SK-N-SH (cell line): ENCODE measurements around the gene EEF1E1. TPM values are rescaled to one million over a fixed set of nuclear protein-coding genes. Genes with fewer than 3 reads are reported as not detected.

ENCODE experiments used
- CTCF ChIA-PET: fragments of 300-600, 350-600 bp; formaldehyde crosslinking; extraction: SDS; loops from one replicate; lab custom pipeline; 2021; lab: Yijun Ruan, JAX
- POLR2A ChIA-PET: fragments of 350-600 bp; sonication (Branson Sonifier 250); formaldehyde crosslinking; extraction: SDS; loops from one replicate; lab custom pipeline; 2020; ENCODE audit warnings: antibody characterized with exemption, inconsistent platforms; lab: Yijun Ruan, JAX
- DNase-seq: peaks from one replicate; pipeline ENCODE4 v3.0.0; 2012
- H2AFZ ChIP-seq: fragments of 200-600 bp; sonication (generic); 2 replicates; pipeline ENCODE4 v1.8.1; 2016; ENCODE audit warnings: antibody characterized with exemption, mild to moderate bottlenecking, low read depth
- H3F3A ChIP-seq: fragments of 200-600 bp; sonication (generic); replicated peaks from 2 replicates; pipeline ENCODE3; 2016; ENCODE audit warnings: antibody characterized with exemption, mild to moderate bottlenecking; ENCODE audit not compliant: insufficient read depth
- H3K27ac ChIP-seq, 2 experiments: fragments of 200-500 bp in 1 of 2; fragments of 200-600 bp in 1 of 2; sonication (Bioruptor generic) in 1 of 2; sonication (generic), shearing (Covaris generic) in 1 of 2; 2 replicates each; pipeline versions ENCODE4 v1.5.1 to v1.6.1; 2014 to 2016; ENCODE audit warnings: low read depth in 2 of 2, inconsistent platforms in 1 of 2, low read length in 1 of 2, mild to moderate bottlenecking in 1 of 2, mixed read lengths in 1 of 2
- H3K27me3 ChIP-seq: fragments of 200-600 bp; sonication (generic), shearing (Covaris generic); 2 replicates; pipeline ENCODE4 v1.6.1; 2016; ENCODE audit warnings: mixed run types; ENCODE audit not compliant: insufficient read depth
- H3K36me3 ChIP-seq, 2 experiments: fragments of 200-500 bp in 1 of 2; fragments of 200-600 bp in 1 of 2; sonication (Bioruptor generic) in 1 of 2; sonication (generic) in 1 of 2; replicated peaks in 1 of 2; 2 replicates each; pipeline versions ENCODE3 to v1.5.1; 2014 to 2016; ENCODE audit warnings: low read length in 1 of 2, mild to moderate bottlenecking in 1 of 2; ENCODE audit not compliant: insufficient read depth in 2 of 2, control insufficient read depth in 1 of 2
- H3K4me1 ChIP-seq, 2 experiments: fragments of 200-500 bp in 1 of 2; fragments of 200-600 bp in 1 of 2; sonication (Bioruptor generic) in 1 of 2; sonication (generic), shearing (Covaris generic) in 1 of 2; 2 replicates each; pipeline versions ENCODE4 v1.5.1 to v1.6.1; 2014 to 2016; ENCODE audit warnings: low read depth in 1 of 2, low read length in 1 of 2, mixed run types in 1 of 2; ENCODE audit not compliant: insufficient read depth in 2 of 2, control insufficient read depth in 1 of 2
- H3K4me2 ChIP-seq: fragments of 200-600 bp; sonication (generic), shearing (Covaris generic); 2 replicates; pipeline ENCODE4 v1.6.1; 2017; ENCODE audit warnings: mixed run types
- H3K4me3 ChIP-seq, 2 experiments: fragments of 200-500 bp in 1 of 2; fragments of 200-600 bp in 1 of 2; sonication (Bioruptor generic) in 1 of 2; sonication (generic), shearing (Covaris generic) in 1 of 2; 2 replicates each; pipeline versions ENCODE4 v1.5.1 to v1.8.1; 2014 to 2016; ENCODE audit warnings: low read depth in 2 of 2, inconsistent platforms in 1 of 2, low read length in 1 of 2, mild to moderate bottlenecking in 1 of 2, mixed read lengths in 1 of 2, moderate library complexity in 1 of 2
- H3K79me2 ChIP-seq: fragments of 200-600 bp; sonication (generic); 2 replicates; pipeline ENCODE4 v1.8.1; 2017; ENCODE audit warnings: mild to moderate bottlenecking; ENCODE audit not compliant: insufficient read depth
- H3K9ac ChIP-seq: fragments of 200-600 bp; sonication (generic); 2 replicates; pipeline ENCODE4 v1.6.1; 2017; ENCODE audit warnings: mixed run types
- H3K9me2 ChIP-seq: fragments of 200-600 bp; sonication (generic); 2 replicates; pipeline ENCODE4 v1.6.1; 2017; ENCODE audit warnings: mixed run types
- H3K9me3 ChIP-seq: fragments of 200-600 bp; sonication (generic); 2 replicates; pipeline ENCODE4 v1.6.1; 2017; ENCODE audit warnings: mixed run types, mild to moderate bottlenecking, moderate library complexity
- H4K20me1 ChIP-seq: fragments of 200-600 bp; sonication (generic); 2 replicates; pipeline ENCODE4 v1.6.1; 2017; ENCODE audit warnings: mild to moderate bottlenecking, mixed run types; ENCODE audit not compliant: insufficient read depth
- CHD2 ChIP-seq: fragments of 150-350 bp; IDR thresholded peaks from 2 replicates; pipeline ENCODE4 v1.6.1; 2018; ENCODE audit warnings: low read length; ENCODE audit not compliant: partially characterized antibody
- ELF1 ChIP-seq: IDR thresholded peaks from 2 replicates; pipeline ENCODE4 v1.4.0; 2012
- EP300 ChIP-seq, 2 experiments: IDR thresholded peaks; 2 replicates each; pipeline versions ENCODE4 v1.4.0 to v1.6.1; 2012; ENCODE audit warnings: borderline replicate concordance in 1 of 2, low read depth in 1 of 2, low read length in 1 of 2
- EZH2phosphoT487 ChIP-seq: fragments of 200-600 bp; sonication (generic); IDR thresholded peaks from 2 replicates; pipeline ENCODE4 v1.6.1; 2017; ENCODE audit warnings: low read depth, mixed run types, mild to moderate bottlenecking, antibody characterized with exemption, moderate library complexity, borderline replicate concordance
- FOXM1 ChIP-seq: IDR thresholded peaks from 2 replicates; pipeline ENCODE4 v1.4.0; 2012; ENCODE audit warnings: low read depth, mild to moderate bottlenecking
- MEF2A ChIP-seq: IDR thresholded peaks from 2 replicates; pipeline ENCODE4 v1.4.0; 2012; ENCODE audit warnings: low read depth, borderline replicate concordance
- MXI1 ChIP-seq: IDR thresholded peaks from 2 replicates; pipeline ENCODE4 v1.6.1; 2012; ENCODE audit warnings: mild to moderate bottlenecking, low read depth, low read length, improper control_type of control experiment
- PBX3 ChIP-seq: IDR thresholded peaks from 2 replicates; pipeline ENCODE4; 2012
- RAD21 ChIP-seq: IDR thresholded peaks from 2 replicates; pipeline ENCODE4 v1.6.1; 2012; ENCODE audit warnings: mild to moderate bottlenecking, low read length
- RCOR1 ChIP-seq: fragments of 150-350 bp; IDR thresholded peaks from 2 replicates; pipeline ENCODE4 v1.6.1; 2017; ENCODE audit warnings: antibody characterized with exemption, low read length
- REST ChIP-seq: IDR thresholded peaks from 2 replicates; pipeline ENCODE4 v1.6.1; 2012; ENCODE audit warnings: mild to moderate bottlenecking, low read depth, low read length, moderate library complexity
- SIN3A ChIP-seq: IDR thresholded peaks from 2 replicates; pipeline ENCODE4 v1.6.1; 2012; ENCODE audit warnings: low read depth, mild to moderate bottlenecking, low read length, moderate library complexity, borderline replicate concordance
- TCF12 ChIP-seq: IDR thresholded peaks from 2 replicates; pipeline ENCODE4 v1.4.0; 2012
- YY1 ChIP-seq: IDR thresholded peaks from 2 replicates; pipeline ENCODE4 v1.4.0; 2012; ENCODE audit warnings: low read depth, mild to moderate bottlenecking
- ZBTB33 ChIP-seq: IDR thresholded peaks from 2 replicates; pipeline ENCODE4 v1.4.0; 2012; ENCODE audit warnings: low read depth, borderline replicate concordance
- WGBS: methylation state at CpG from one replicate; pipeline ENCODE4 v1.1.6; 2017; ENCODE audit warnings: low lambda C conversion rate; 5-methylcytosine and 5-hydroxymethylcytosine counted together
- polyA plus RNA-seq, 3 experiments: library from polyadenylated mRNA; depleted of rRNA; stranded (reverse); fragments of >200 nt; gene quantifications; 2 replicates each; pipeline ENCODE4 v1.2.3, GENCODE V29; 2012
- TF ChIP-seq, protein P1 (sequence below): IDR thresholded peaks from 2 replicates; pipeline ENCODE4 v1.4.0; 2012; ENCODE audit warnings: low read depth

Gene EEF1E1
- polyA plus RNA-seq, 1 of the 3 experiments (the other 2 are of a cell fraction): 60.8 TPM

GRCh38 chr6:8149350-8149749 is 47.0 kb upstream of the EEF1E1 start:
- no peaks in the 10 kb centered on the region for H3K9me3 ChIP-seq
- H3K36me3 ChIP-seq: no peaks in the 10 kb centered on the region
- H3K79me2 ChIP-seq: no peaks in the 10 kb centered on the region
- H2AFZ ChIP-seq: no peak overlapping the region
- POLR2A ChIA-PET: no interaction called here
- H3F3A ChIP-seq: no peaks in the 10 kb centered on the region
- H4K20me1 ChIP-seq: no peaks in the 10 kb centered on the region
- TF ChIP-seq MXI1 (no peak), ZBTB33 (no peak), TCF12 (no peak), ELF1 (no peak), REST (no peak), EP300 (IDR thresholded peaks at IDR 0.05; ENCODE audit: borderline replicate concordance in 1 of 2, low read depth in 1 of 2, low read length in 1 of 2) (no peak), MEF2A (no peak), RCOR1 (no peak), PBX3 (no peak), CHD2 (no peak), RAD21 (no peak), EZH2phosphoT487 (no peak), YY1 (no peak), SIN3A (no peak), FOXM1 (no peak)
- TF ChIP-seq, protein P1, sequence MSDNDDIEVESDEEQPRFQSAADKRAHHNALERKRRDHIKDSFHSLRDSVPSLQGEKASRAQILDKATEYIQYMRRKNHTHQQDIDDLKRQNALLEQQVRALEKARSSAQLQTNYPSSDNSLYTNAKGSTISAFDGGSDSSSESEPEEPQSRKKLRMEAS: no peak
- TF ChIP-seq, all 33 proteins: peak for 0
- Histone ChIP-seq H3K4me2 (no peak overlapping the region), H3K4me1 (no peaks in the 10 kb centered on the region), H3K9ac (no peak overlapping the region), H3K9me2 (no peaks in the 10 kb centered on the region), H3K4me3 (no peak overlapping the region), H3K27ac (no peak overlapping the region), H3K27me3 (no peaks in the 10 kb centered on the region; the same call in 1 of the 2 replicates)
- CTCF ChIA-PET: interaction anchor here (2.3 kb wide), 1 partner anchor 70 kb away, joined by 7 read pairs; no protein-coding TSS in a partner anchor
- no peak for DNase-seq
- 67% methylated on average over 1 of the region's 1 CpG for WGBS
